Parathyroid adenoma (tissue), 2 donors: ENCODE results near the gene EVX2.

Source experiments
- H2AFZ ChIP-seq: fragments of 300-600 bp; sonication (generic); one replicate; pipeline ENCODE4 v1.7.0; 2017; ENCODE audit warnings: antibody characterized with exemption, mild to moderate bottlenecking
- H3K27ac ChIP-seq: fragments of 300-600 bp; sonication (generic); one replicate; pipeline ENCODE4 v1.7.0; 2017
- H3K27me3 ChIP-seq: fragments of 300-600 bp; sonication (generic); one replicate; pipeline ENCODE4 v1.7.0; 2017; ENCODE audit warnings: low read length; ENCODE audit not compliant: control insufficient read depth, insufficient read depth
- H3K36me3 ChIP-seq: fragments of 300-600 bp; sonication (generic); one replicate; pipeline ENCODE4 v1.7.0; 2017; ENCODE audit warnings: low read length; ENCODE audit not compliant: control insufficient read depth, insufficient read depth
- H3K4me1 ChIP-seq: fragments of 300-600 bp; sonication (generic); one replicate; pipeline ENCODE4 v1.7.0; 2017; ENCODE audit warnings: control low read depth
- H3K4me2 ChIP-seq: fragments of 300-600 bp; sonication (generic); one replicate; pipeline ENCODE4 v1.7.0; 2017; ENCODE audit warnings: low read length
- H3K4me3 ChIP-seq: fragments of 300-600 bp; sonication (generic); one replicate; pipeline ENCODE4 v1.7.0; 2017; ENCODE audit warnings: low read depth, low read length
- H3K79me2 ChIP-seq: fragments of 300-600 bp; sonication (generic); one replicate; pipeline ENCODE4 v1.7.0; 2017; ENCODE audit warnings: control low read depth
- H3K9ac ChIP-seq: fragments of 300-600 bp; sonication (generic); one replicate; pipeline ENCODE4 v1.7.0; 2017; ENCODE audit warnings: mild to moderate bottlenecking
- H3K9me3 ChIP-seq: fragments of 300-600 bp; sonication (generic); one replicate; pipeline ENCODE4 v1.7.0; 2017; ENCODE audit warnings: low read length; ENCODE audit not compliant: control insufficient read depth
- TF ChIP-seq, protein P1 (sequence below): fragments of 300-600 bp; sonication (generic); IDR thresholded peaks from one replicate; pipeline ENCODE4 v1.7.0; 2017; ENCODE audit warnings: antibody characterized with exemption, mild to moderate bottlenecking
- donor health status: primary hyperparathyroidism.

The EVX2 gene

GRCh38 chr2:176039375-176039774 lies 44.4 kb downstream of the EVX2 start:
- H3K27me3 ChIP-seq: no peaks in the 10 kb centered on the region
- H3K9ac ChIP-seq: no peak overlapping the region
- H3K27ac ChIP-seq: no peak overlapping the region
- TF ChIP-seq, protein P1, sequence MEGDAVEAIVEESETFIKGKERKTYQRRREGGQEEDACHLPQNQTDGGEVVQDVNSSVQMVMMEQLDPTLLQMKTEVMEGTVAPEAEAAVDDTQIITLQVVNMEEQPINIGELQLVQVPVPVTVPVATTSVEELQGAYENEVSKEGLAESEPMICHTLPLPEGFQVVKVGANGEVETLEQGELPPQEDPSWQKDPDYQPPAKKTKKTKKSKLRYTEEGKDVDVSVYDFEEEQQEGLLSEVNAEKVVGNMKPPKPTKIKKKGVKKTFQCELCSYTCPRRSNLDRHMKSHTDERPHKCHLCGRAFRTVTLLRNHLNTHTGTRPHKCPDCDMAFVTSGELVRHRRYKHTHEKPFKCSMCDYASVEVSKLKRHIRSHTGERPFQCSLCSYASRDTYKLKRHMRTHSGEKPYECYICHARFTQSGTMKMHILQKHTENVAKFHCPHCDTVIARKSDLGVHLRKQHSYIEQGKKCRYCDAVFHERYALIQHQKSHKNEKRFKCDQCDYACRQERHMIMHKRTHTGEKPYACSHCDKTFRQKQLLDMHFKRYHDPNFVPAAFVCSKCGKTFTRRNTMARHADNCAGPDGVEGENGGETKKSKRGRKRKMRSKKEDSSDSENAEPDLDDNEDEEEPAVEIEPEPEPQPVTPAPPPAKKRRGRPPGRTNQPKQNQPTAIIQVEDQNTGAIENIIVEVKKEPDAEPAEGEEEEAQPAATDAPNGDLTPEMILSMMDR: no peak
- H3K79me2 ChIP-seq: no peaks in the 10 kb centered on the region
- no peaks in the 10 kb centered on the region for H3K4me1 ChIP-seq
- H2AFZ ChIP-seq: no peak overlapping the region
- no peak overlapping the region for H3K4me2 ChIP-seq
- no peaks in the 10 kb centered on the region for H3K36me3 ChIP-seq
- H3K4me3 ChIP-seq: no peak overlapping the region
- H3K9me3 ChIP-seq: no peaks in the 10 kb centered on the region

- Histone ChIP-seq H3K27ac (no peak overlapping the region), H2AFZ (no peak overlapping the region)
Observed at GRCh38 chr2:176038694-176039093, 45.1 kb downstream of the EVX2 start.

GRCh38 chr2:176035013-176035691 lies 48.6 kb downstream of the EVX2 start:
- Histone ChIP-seq H3K27me3 (no peaks in the 10 kb centered on the region), H3K4me1 (no peaks in the 10 kb centered on the region), H3K79me2 (no peaks in the 10 kb centered on the region), H3K27ac (no peak overlapping the region), H3K4me2 (no peak overlapping the region), H3K9me3 (no peaks in the 10 kb centered on the region), H3K36me3 (no peaks in the 10 kb centered on the region), H2AFZ (no peak overlapping the region), H3K4me3 (no peak overlapping the region), H3K9ac (no peak overlapping the region)
- TF ChIP-seq, protein P1: no peak

More at GRCh38 chr2:176038694-176039093, 45.1 kb downstream of the EVX2 start:
- TF ChIP-seq, protein P1: no peak
- Histone ChIP-seq H3K9me3 (no peaks in the 10 kb centered on the region), H3K79me2 (no peaks in the 10 kb centered on the region), H3K4me2 (no peak overlapping the region), H3K27me3 (no peaks in the 10 kb centered on the region), H3K36me3 (no peaks in the 10 kb centered on the region), H3K4me3 (no peak overlapping the region), H3K9ac (no peak overlapping the region), H3K4me1 (no peaks in the 10 kb centered on the region)

DNA sequence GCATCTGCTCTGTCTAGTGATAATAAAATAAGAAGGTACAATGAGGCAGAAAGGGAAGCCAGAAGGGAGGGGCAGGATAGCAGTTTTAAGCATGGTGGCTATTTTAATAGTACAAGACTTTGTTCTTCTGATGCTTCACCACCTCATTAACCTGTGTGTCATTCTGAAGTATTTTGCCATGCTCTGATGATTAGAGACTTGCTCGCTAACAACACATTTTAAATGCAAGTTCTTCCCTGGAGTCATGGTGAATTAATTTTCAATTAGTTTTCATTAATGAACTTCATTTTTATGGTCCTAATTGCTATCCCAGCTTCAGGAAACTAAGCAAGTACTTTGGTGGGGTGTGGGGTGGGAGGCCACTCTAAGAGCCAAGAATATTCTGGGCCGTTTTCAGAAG lies 56.0 kb downstream of the EVX2 start:
- Histone ChIP-seq H2AFZ (no peak overlapping the region), H3K27me3 (no peaks in the 10 kb centered on the region), H3K27ac (no peak overlapping the region), H3K79me2 (no peaks in the 10 kb centered on the region), H3K9me3 (no peaks in the 10 kb centered on the region), H3K4me3 (no peak overlapping the region), H3K4me1 (no peaks in the 10 kb centered on the region), H3K36me3 (no peaks in the 10 kb centered on the region), H3K9ac (no peak overlapping the region), H3K4me2 (no peak overlapping the region)
- TF ChIP-seq, protein P1: no peak
